ENCODE results near the gene RLN3. TPM values are rescaled to one million over a fixed set of nuclear protein-coding genes. Genes with fewer than 3 reads are reported as not detected.

Gene RLN3
- total and polyA plus RNA-seq, 2 of the 8 experiments (the other 6 are each of a cell fraction or from before 2014, with no cell fraction given), result not detected

DNA sequence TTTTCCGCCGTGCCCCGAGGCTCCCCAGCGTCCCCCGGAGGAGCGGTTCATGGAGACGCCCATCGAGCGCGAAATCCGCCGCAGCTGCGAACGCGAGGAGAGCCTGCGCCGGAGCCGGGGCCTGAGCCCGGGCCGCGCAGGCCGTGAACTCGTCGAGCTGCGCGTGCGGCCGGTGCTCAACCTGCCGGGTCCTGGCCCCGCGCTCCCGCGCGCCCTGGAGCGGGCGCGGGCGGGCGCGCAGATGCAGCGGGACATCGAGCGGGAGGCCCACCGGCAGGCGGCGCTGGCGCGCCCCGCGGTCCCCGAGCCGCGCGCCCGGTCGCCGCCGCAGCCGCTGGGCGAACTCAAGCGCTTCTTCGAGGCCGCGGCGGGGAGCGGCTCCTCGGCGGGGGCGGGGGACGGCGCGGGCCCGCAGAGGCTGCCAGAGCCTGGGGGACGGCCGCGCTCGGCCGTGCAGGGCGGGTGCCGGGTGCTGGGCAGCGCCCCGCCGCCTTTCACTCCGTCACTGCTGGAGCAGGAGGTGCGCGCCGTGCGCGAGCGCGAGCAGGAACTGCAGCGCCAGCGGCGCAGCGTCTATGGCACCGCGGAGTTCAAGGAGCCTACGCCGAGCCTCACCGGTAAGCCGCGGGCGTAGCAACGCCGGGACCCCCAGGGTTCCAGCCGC, 45.4 kb downstream of the RLN3 start:
- Histone ChIP-seq H3K14ac (ENCODE audit: insufficient read length) (no peak overlapping the region), H2AFZ (ENCODE audit: low read length) (peak overlapping the region; percentile 74; the same call in 1 of the 2 replicates), H4K5ac (ENCODE audit: insufficient read length, low read depth, low read length) (no peak overlapping the region), H3K36me3 (ENCODE audit: control insufficient read depth in 2 of 4, insufficient read depth in 4 of 4, low read length in 3 of 4) (no peaks in the 10 kb centered on the region), H3K4ac (replicated peaks; ENCODE audit: insufficient read length, low read depth, low read length) (no peak overlapping the region), H3K4me2 (ENCODE audit: insufficient read depth in 1 of 2, low read depth in 2 of 2, low read length in 2 of 2) (peak overlapping the region; percentile 57 to 98), H4K20me1 (replicated peaks in 1 of 2; ENCODE audit: control insufficient read depth in 1 of 2, insufficient read depth in 2 of 2, low read length in 2 of 2) (peaks cover 0 to 2% of the 10 kb centered on the region in 2 experiments), H4K8ac (ENCODE audit: extremely low read depth, insufficient read depth, low read length) (peak overlapping the region; percentile 62), H3K27ac (ENCODE audit: low read depth, low read length) (no peak overlapping the region), H3K9me3 (ENCODE audit: insufficient read depth in 2 of 2, low read depth in 1 of 2, low read length in 1 of 2) (no peaks in the 10 kb centered on the region; a peak in 1 of 4 replicates), H3K27me3 (replicated peaks in 1 of 4; ENCODE audit: control insufficient read depth in 3 of 4, extremely low read depth in 1 of 4, insufficient read depth in 3 of 4, low read length in 3 of 4) (peaks cover 17 to 40% (median 32%) of the 10 kb centered on the region in 4 experiments), H3K4me3 (ENCODE audit: extremely low read depth in 1 of 4, insufficient read depth in 2 of 4, low read depth in 3 of 4, low read length in 4 of 4) (peak overlapping the region; percentile 46 to 66 (median 50)), H3K23me2 (ENCODE audit: low read depth, low read length) (peaks cover 18% of the 10 kb centered on the region; the same call in 1 of the 2 replicates), H2BK15ac (ENCODE audit: low read length) (no peak overlapping the region; the same call in 1 of the 2 replicates), H3K56ac (replicated peaks; ENCODE audit: insufficient read length, low read depth, low read length) (peak overlapping the region; percentile 64), H2BK5ac (ENCODE audit: low read depth, low read length) (no peak overlapping the region), H2AK5ac (ENCODE audit: low read depth, low read length) (no peak overlapping the region), H2BK120ac (replicated peaks; ENCODE audit: low read depth, low read length) (no peak overlapping the region), H3K79me1 (ENCODE audit: low read depth, low read length) (no peaks in the 10 kb centered on the region), H3K23ac (ENCODE audit: insufficient read length) (no peak overlapping the region), H2BK12ac (ENCODE audit: low read depth, low read length) (no peak overlapping the region), H3K4me1 (replicated peaks in 1 of 4; ENCODE audit: control insufficient read depth in 3 of 4, insufficient read depth in 4 of 4, low read length in 3 of 4) (peaks cover 0 to 15% (median 9%) of the 10 kb centered on the region in 4 experiments; a peak in 5 of 7 replicates), H3K79me2 (ENCODE audit: control insufficient read depth in 1 of 2, insufficient read depth in 2 of 2, low read length in 2 of 2) (no peaks in the 10 kb centered on the region), H3K9ac (replicated peaks in 1 of 4; ENCODE audit: extremely low read depth in 1 of 4, low read depth in 3 of 4, low read length in 3 of 4) (no peak overlapping the region; a peak in 1 of 7 replicates), H4K91ac (replicated peaks; ENCODE audit: insufficient read length, low read length) (no peak overlapping the region), H2BK20ac (ENCODE audit: low read length) (no peak overlapping the region), H3K18ac (ENCODE audit: extremely low read depth, low read length) (peak overlapping the region; percentile 19; the same call in 1 of the 2 replicates)
- ChIA-PET POLR2A (ENCODE audit: partially characterized antibody) (interaction anchor here (0.7 to 2.6 kb wide), 7 partner anchors 17 to 192 kb away, joined by 3 to 10 read pairs (median 3); partner anchors contain the start of genes ASF1B and IL27RA), CTCF (ENCODE audit: partially characterized antibody) (interaction anchor here (0.6 to 7.0 kb wide), 27 partner anchors 9 to 215 kb away, joined by 3 to 103 read pairs (median 4); partner anchors contain the start of genes C19orf67, NANOS3 and PALM3)
- peak in 1 of 2 experiments; percentile 86 for DNase-seq (ENCODE audit: low read depth in 1 of 2, low spot score in 2 of 2)
- FAIRE-seq, result no peak
- WGBS, 2 experiments (ENCODE audit: extremely low coverage in 1 of 2, insufficient coverage in 1 of 2, insufficient read length in 1 of 2, insufficient replicate concordance in 2 of 2, low coverage in 1 of 2, low lambda C conversion rate in 2 of 2, missing lambda C conversion rate in 1 of 2), result 3% methylated on average over 41 of the region's 106 CpGs; no CpG with 5 or more reads in 1 of the 2 experiments
- TF ChIP-seq CTCF (IDR thresholded peaks at IDR 0.05; ENCODE audit: control extremely low read depth in 1 of 3, insufficient read depth in 1 of 3, low read depth in 1 of 3, low read length in 3 of 3), result peak; percentile 62 to 89 (median 83)
- TF ChIP-seq TAF1 (IDR thresholded peaks at IDR 0.05; ENCODE audit: low read depth, low read length), result no peak
- TF ChIP-seq EP300 (IDR thresholded peaks at IDR 0.05; ENCODE audit: borderline replicate concordance in 1 of 2, low read depth in 2 of 2, low read length in 2 of 2), result no peak
- TF ChIP-seq, protein P1, sequence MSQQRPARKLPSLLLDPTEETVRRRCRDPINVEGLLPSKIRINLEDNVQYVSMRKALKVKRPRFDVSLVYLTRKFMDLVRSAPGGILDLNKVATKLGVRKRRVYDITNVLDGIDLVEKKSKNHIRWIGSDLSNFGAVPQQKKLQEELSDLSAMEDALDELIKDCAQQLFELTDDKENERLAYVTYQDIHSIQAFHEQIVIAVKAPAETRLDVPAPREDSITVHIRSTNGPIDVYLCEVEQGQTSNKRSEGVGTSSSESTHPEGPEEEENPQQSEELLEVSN (IDR thresholded peaks at IDR 0.05), result peak; percentile 48
- TF ChIP-seq ASH2L (IDR thresholded peaks at IDR 0.05; ENCODE audit: low read length), result peak; percentile 40
- TF ChIP-seq SIX5 (IDR thresholded peaks at IDR 0.05; ENCODE audit: low read depth, low read length), result no peak
- no peak; the same call in 1 of the 2 replicates for TF ChIP-seq YY1 (IDR thresholded peaks at IDR 0.05; ENCODE audit: low read depth, low read length)
